Measurements from ENCODE around the gene BRD3.

Gene BRD3

GRCh38 chr9:134061688-134062371 is 6.0 kb downstream of the BRD3 start:
- H3K4me1 Mint-ChIP-seq, result peaks cover 41% of the 10 kb centered on the region
- no peak overlapping the region for H3K4me3 Mint-ChIP-seq
- DNase-seq (ENCODE audit: low spot score in 2 of 2) (no peak), ATAC-seq (ENCODE audit: low read depth) (no peak)
- H3K27ac Mint-ChIP-seq, result no peak overlapping the region
- H3K36me3 Mint-ChIP-seq, result no peaks in the 10 kb centered on the region
- no peaks in the 10 kb centered on the region for H3K9me3 Mint-ChIP-seq
- H3K27me3 Mint-ChIP-seq, result no peaks in the 10 kb centered on the region

GRCh38 chr9:134061019-134061687 is 6.7 kb downstream of the BRD3 start:
- no peak for ATAC-seq (ENCODE audit: low read depth)
- no peak for DNase-seq (ENCODE audit: low spot score in 2 of 2)
- H3K36me3 Mint-ChIP-seq, result no peaks in the 10 kb centered on the region
- H3K4me1 Mint-ChIP-seq, result peaks cover 41% of the 10 kb centered on the region
- H3K4me3 Mint-ChIP-seq, result no peak overlapping the region
- H3K27ac Mint-ChIP-seq, result no peak overlapping the region
- no peaks in the 10 kb centered on the region for H3K9me3 Mint-ChIP-seq
- H3K27me3 Mint-ChIP-seq, result no peaks in the 10 kb centered on the region

- Mint-ChIP-seq H3K36me3 (no peaks in the 10 kb centered on the region), H3K4me3 (peak overlapping the region; percentile 50), H3K9me3 (no peaks in the 10 kb centered on the region), H3K27ac (no peak overlapping the region), H3K27me3 (no peaks in the 10 kb centered on the region), H3K4me1 (peaks cover 38% of the 10 kb centered on the region)
- DNase-seq (ENCODE audit: low spot score in 2 of 2) (no peak), ATAC-seq (ENCODE audit: low read depth) (no peak)
These were observed 7.3 kb downstream of the BRD3 start for GRCh38 chr9:134060546-134060945.

GRCh38 chr9:134059661-134060395 is 8.0 kb downstream of the BRD3 start:
- Mint-ChIP-seq H3K4me1 (peaks cover 34% of the 10 kb centered on the region), H3K9me3 (no peaks in the 10 kb centered on the region), H3K36me3 (no peaks in the 10 kb centered on the region), H3K27ac (no peak overlapping the region), H3K27me3 (no peaks in the 10 kb centered on the region), H3K4me3 (peak overlapping the region; percentile 50)
- ATAC-seq (ENCODE audit: low read depth) (peak; percentile 99), DNase-seq (ENCODE audit: low spot score in 2 of 2) (peak; percentile 61 to 70)

GRCh38 chr9:134059188-134059641 is 8.6 kb downstream of the BRD3 start:
- no peaks in the 10 kb centered on the region for H3K27me3 Mint-ChIP-seq
- H3K4me1 Mint-ChIP-seq, result peaks cover 34% of the 10 kb centered on the region
- no peaks in the 10 kb centered on the region for H3K36me3 Mint-ChIP-seq
- no peak overlapping the region for H3K27ac Mint-ChIP-seq
- no peak overlapping the region for H3K4me3 Mint-ChIP-seq
- ATAC-seq (ENCODE audit: low read depth), result no peak
- no peak for DNase-seq (ENCODE audit: low spot score in 2 of 2)
- no peaks in the 10 kb centered on the region for H3K9me3 Mint-ChIP-seq

- no peak overlapping the region for H3K27ac Mint-ChIP-seq
- no peak for DNase-seq (ENCODE audit: low spot score in 2 of 2)
These were observed 9.1 kb downstream of the BRD3 start for GRCh38 chr9:134058716-134059115.

GRCh38 chr9:134057751-134058701 is 9.8 kb downstream of the BRD3 start:
- Mint-ChIP-seq H3K27ac (no peak overlapping the region), H3K4me3 (no peak overlapping the region), H3K36me3 (no peaks in the 10 kb centered on the region), H3K4me1 (peaks cover 34% of the 10 kb centered on the region), H3K27me3 (no peaks in the 10 kb centered on the region), H3K9me3 (no peaks in the 10 kb centered on the region)
- ATAC-seq (ENCODE audit: low read depth) (no peak), DNase-seq (ENCODE audit: low spot score in 2 of 2) (no peak)

More at GRCh38 chr9:134058716-134059115, 9.1 kb downstream of the BRD3 start:
- no peak for ATAC-seq (ENCODE audit: low read depth)
- Mint-ChIP-seq H3K4me1 (peaks cover 34% of the 10 kb centered on the region), H3K27me3 (no peaks in the 10 kb centered on the region), H3K9me3 (no peaks in the 10 kb centered on the region), H3K36me3 (no peaks in the 10 kb centered on the region), H3K4me3 (no peak overlapping the region)

GRCh38 chr9:134057307-134057657 is 10.5 kb downstream of the BRD3 start:
- DNase-seq (ENCODE audit: low spot score in 2 of 2) (no peak), ATAC-seq (ENCODE audit: low read depth) (no peak)
- Mint-ChIP-seq H3K9me3 (no peaks in the 10 kb centered on the region), H3K27me3 (no peaks in the 10 kb centered on the region), H3K27ac (no peak overlapping the region), H3K4me1 (peaks cover 30% of the 10 kb centered on the region), H3K36me3 (peaks cover 2% of the 10 kb centered on the region), H3K4me3 (no peak overlapping the region)

GRCh38 chr9:134056483-134057306 is 11.1 kb downstream of the BRD3 start:
- H3K27me3 Mint-ChIP-seq, result no peaks in the 10 kb centered on the region
- H3K9me3 Mint-ChIP-seq, result no peaks in the 10 kb centered on the region
- ATAC-seq (ENCODE audit: low read depth) (no peak), DNase-seq (ENCODE audit: low spot score in 2 of 2) (no peak)
- no peak overlapping the region for H3K27ac Mint-ChIP-seq
- H3K36me3 Mint-ChIP-seq, result peaks cover 2% of the 10 kb centered on the region
- H3K4me3 Mint-ChIP-seq, result no peak overlapping the region
- H3K4me1 Mint-ChIP-seq, result peaks cover 28% of the 10 kb centered on the region

GRCh38 chr9:134055981-134056461 is 11.8 kb downstream of the BRD3 start:
- ATAC-seq (ENCODE audit: low read depth), result no peak
- H3K4me1 Mint-ChIP-seq, result peaks cover 25% of the 10 kb centered on the region
- no peak for DNase-seq (ENCODE audit: low spot score in 2 of 2)
- H3K9me3 Mint-ChIP-seq, result no peaks in the 10 kb centered on the region
- peaks cover 7% of the 10 kb centered on the region for H3K36me3 Mint-ChIP-seq
- H3K27me3 Mint-ChIP-seq, result no peaks in the 10 kb centered on the region
- no peak overlapping the region for H3K4me3 Mint-ChIP-seq
- no peak overlapping the region for H3K27ac Mint-ChIP-seq

- no peak overlapping the region for H3K4me3 Mint-ChIP-seq
- no peaks in the 10 kb centered on the region for H3K9me3 Mint-ChIP-seq
- ATAC-seq (ENCODE audit: low read depth) (no peak), DNase-seq (ENCODE audit: low spot score in 2 of 2) (no peak)
- no peaks in the 10 kb centered on the region for H3K27me3 Mint-ChIP-seq
- H3K4me1 Mint-ChIP-seq, result peaks cover 18% of the 10 kb centered on the region
- H3K27ac Mint-ChIP-seq, result no peak overlapping the region
- peaks cover 8% of the 10 kb centered on the region for H3K36me3 Mint-ChIP-seq
These were observed 12.7 kb downstream of the BRD3 start for GRCh38 chr9:134054891-134055811.

Data from memory B cell (primary cell).